ENCODE data around the gene OR2V2.

DNA sequence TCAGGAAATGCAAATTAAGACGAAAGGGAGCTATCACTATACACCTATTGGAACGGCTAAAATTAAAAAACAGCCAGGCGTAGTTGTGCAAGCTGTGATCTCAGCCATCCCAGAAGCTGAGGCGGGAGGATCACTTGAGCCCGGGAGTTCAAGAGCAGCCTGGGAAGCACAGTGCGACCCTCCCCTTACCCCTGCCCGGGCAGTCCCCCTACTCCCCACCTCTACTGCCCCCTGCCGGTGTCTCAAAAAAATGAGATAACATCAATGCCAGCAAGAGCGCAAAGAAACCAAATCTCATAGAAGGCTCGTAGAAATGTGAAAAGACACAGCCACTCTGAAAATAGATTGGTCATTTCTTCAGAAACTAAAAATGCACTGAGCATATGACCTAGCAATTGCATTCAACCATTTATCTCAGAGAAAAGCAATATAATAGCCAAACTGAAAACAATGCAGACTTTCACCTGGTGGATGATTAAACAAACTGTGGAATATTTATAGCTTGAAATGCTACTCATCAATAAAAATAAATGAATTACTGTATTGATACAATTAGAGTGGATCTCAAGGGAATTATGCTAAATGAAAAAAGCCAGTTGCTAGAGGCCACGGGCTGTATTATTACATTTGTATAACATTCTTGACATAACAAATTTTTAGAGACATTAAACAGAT, 20.6 kb downstream of the OR2V2 start:
- TF ChIP-seq, protein P1, sequence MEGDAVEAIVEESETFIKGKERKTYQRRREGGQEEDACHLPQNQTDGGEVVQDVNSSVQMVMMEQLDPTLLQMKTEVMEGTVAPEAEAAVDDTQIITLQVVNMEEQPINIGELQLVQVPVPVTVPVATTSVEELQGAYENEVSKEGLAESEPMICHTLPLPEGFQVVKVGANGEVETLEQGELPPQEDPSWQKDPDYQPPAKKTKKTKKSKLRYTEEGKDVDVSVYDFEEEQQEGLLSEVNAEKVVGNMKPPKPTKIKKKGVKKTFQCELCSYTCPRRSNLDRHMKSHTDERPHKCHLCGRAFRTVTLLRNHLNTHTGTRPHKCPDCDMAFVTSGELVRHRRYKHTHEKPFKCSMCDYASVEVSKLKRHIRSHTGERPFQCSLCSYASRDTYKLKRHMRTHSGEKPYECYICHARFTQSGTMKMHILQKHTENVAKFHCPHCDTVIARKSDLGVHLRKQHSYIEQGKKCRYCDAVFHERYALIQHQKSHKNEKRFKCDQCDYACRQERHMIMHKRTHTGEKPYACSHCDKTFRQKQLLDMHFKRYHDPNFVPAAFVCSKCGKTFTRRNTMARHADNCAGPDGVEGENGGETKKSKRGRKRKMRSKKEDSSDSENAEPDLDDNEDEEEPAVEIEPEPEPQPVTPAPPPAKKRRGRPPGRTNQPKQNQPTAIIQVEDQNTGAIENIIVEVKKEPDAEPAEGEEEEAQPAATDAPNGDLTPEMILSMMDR (IDR thresholded peaks at IDR 0.05), result peak; percentile 4 to 26 (median 18)
- TF ChIP-seq POLR2A (IDR thresholded peaks at IDR 0.05), result no peak

Data from right lobe of liver (tissue), 4 donors.